Fibroblast of upper back skin (primary cell): ENCODE measurements around the gene COPA.
"Not testable (repeated sequence)": the region's sequence is repeated elsewhere in the genome, so short reads cannot be mapped to it uniquely, and the experiment has no call there.

ENCODE experiments used
- DNase-seq: peaks from one replicate; pipeline ENCODE4 v3.0.0-alpha.2; 2013

Gene COPA

DNA sequence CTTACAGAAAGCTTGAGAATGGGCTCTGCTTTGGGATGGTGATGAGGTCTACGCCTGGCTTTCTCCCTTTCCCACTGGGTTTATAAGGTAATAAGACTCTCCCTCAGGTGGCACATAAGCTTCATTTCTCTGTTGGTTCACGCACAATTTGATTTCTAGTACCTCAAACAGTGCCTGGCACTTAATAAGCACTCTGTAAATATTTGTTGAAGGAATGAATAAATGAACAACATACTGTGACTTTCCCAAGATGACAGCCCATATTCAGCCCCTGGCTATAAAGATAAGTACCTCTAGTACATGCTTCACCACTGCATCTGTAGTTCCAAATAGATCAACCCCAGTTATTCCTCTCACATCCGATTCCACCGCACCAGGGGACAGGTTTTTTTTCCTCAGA is 17.8 kb downstream of the COPA start:
- no peak for DNase-seq

DNA sequence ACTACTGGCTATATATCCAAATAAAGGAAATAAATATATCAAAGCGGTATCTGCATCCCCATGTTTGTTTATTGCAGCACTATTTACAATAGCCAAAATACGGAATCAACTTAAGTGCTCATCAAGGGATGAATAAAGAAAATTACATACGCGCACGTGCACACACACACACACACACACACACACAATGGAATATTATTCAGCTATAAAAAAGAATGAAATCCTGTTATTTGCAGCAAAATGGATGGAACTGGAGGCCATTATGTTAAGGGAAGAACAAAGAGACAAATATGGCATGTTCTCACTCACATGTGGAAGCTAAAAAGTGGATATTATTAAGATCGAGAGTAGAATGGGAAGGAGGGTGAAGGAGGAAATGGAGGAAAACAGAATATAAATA is 20.2 kb downstream of the COPA start:
- no peak for DNase-seq

DNA sequence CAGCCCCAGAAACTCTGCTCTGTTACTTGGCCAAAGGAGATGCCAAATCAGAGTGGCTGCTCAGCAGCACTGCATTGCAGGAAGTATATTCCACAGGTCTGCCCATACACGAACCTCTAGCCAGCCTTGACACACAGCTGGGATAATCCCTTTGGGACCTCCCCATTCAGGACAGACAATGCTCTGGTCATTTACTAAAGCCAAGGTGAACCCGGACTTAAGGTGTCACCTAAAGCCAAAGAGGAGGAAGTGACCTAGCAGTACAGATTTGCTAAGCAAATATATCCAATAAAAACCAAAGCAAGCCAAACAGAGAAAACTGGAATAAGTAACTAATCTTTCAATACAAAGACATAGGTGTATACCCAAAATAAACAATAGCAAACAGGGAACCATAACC is 27.7 kb downstream of the COPA start:
- DNase-seq: no peak

DNA sequence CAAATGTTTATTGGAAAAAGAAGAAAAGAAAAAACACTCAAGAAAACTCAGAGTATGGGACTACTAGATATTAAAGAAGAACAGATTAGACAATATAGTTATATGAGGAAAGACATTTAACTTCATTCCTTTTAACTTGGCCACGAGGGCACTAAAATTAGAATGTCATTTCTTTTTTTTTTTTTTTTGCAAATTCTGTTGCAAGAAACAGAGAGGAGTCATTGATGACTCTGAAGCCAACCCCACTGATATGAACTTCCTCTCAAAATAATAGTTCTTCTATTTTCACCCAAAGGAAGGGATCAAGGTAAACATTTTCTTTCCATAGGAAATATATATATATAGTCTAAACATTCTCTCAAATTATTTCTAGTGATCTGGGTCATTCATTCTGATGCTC is 33.5 kb downstream of the COPA start:
- DNase-seq: no peak

DNA sequence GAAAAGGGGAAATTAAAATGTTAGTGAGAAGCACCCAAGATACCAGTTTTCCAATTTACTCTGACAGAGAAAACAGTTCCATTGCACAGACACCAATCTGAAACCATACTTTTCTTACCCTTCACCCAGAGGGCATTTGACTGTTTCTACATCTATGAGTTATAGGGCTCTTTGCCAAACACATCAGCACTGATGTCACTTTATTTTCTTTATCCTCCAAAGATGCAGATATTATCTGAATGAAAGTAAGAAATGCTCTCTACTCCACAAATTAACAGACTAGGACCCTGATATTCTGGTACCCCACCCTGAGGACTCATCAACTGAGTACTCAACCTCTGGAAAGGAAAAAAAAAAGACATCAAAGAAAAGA is 33.9 kb downstream of the COPA start:
- peak; percentile 3 for DNase-seq

DNA sequence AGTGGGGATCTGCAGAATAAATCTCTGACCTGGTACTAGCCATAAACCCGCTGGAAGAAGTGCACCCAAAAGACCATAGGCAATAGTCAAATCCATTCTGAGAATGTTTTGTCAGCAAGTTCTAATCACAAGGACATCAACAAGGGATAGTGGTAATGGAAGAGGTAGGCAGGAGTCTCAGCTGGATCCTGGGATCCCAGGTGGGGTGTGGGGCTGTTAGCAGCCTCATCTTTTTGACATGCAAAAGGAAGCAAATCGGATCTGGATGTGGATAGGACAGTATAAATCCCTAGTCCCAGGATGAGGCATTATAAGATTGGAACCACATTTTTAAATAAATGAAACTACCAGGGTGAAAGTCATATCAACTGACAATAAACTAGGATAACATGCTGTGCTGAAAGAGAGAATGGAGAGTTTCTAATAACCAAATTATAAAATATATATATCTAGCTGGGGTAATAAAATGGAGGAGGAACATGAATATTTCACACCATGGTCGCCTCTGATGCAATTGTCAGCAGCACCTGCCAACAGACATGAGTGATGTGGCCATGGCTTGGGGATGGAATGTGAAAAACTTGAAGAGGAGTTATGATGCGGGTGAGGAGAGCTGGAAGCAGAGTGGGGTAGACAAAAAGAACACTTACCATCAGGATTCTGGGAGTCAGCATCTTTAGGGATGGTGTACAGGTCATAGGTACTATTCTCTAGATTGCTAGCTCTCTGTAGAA is 34.4 kb downstream of the COPA start:
- peak; percentile 16 for DNase-seq

DNA sequence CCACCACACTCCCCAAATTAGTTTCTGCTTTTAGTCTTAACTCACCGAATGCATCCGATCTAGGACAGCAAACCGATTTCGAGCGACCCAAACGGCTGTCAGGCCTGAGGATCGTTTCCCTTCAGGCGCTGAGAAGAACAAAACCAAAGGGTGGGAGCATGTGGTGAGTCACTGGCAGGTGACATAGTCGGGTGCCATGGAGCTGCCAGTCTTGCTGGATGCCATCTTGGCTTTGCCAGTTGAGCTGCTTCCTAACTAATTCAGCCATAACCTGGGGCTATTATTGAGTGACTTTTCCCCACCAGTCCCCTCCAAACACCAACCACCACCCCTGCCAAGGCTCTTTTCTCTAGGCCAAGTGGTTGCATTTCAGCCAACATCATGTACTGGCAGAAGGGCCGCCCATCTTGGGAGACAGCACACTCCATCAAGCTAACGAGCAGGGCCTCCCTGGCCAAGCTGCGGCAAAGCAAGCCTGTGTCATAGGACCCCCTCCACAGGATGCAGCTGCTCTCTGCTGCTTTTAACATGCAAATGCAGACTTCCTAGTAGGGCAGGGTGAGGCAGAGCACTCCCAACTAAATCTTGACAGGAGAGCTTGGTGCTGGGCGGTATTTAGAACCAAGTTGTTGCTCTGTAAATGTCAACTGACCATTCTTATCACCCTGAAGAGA is 35.8 kb downstream of the COPA start:
- no peak for DNase-seq

DNA sequence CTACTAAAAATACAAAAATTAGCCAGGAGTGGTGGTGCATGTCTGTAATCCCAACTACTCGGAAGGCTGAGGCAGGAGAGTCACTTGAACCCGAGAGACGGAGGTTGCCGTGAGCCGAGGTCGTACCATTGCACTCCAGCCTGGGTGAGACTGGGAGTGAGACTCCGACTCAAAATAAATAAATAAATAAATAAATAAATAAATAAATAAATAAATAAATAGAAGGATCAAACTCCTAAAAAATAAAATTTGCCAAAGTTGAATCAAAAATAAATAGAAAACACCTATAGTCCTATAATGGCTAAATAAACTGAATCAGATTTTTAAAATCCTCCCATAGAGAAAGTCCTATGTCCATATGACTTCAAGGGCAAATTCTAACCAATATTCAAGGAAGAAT is 42.9 kb downstream of the COPA start:
- DNase-seq: no peak

DNA sequence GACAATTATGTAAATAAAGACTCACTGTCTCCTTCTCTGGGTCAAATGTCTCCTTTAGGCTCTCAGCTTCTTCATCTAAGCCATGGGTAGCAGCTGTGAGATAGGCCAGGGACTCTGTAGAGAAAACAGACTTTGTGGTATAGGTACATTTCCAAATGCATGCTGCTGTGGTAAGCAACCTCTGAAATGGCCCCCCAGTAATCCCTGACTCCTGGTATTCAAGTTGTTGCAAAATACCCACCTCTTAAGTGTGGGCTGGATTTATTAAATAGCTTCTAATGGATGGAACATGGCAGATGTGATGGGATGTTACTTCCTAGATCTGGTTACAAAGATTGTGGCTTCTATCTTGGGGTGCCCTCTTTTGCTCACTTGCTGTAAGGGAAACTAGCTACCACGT is 47.0 kb downstream of the COPA start:
- no peak for DNase-seq

DNA sequence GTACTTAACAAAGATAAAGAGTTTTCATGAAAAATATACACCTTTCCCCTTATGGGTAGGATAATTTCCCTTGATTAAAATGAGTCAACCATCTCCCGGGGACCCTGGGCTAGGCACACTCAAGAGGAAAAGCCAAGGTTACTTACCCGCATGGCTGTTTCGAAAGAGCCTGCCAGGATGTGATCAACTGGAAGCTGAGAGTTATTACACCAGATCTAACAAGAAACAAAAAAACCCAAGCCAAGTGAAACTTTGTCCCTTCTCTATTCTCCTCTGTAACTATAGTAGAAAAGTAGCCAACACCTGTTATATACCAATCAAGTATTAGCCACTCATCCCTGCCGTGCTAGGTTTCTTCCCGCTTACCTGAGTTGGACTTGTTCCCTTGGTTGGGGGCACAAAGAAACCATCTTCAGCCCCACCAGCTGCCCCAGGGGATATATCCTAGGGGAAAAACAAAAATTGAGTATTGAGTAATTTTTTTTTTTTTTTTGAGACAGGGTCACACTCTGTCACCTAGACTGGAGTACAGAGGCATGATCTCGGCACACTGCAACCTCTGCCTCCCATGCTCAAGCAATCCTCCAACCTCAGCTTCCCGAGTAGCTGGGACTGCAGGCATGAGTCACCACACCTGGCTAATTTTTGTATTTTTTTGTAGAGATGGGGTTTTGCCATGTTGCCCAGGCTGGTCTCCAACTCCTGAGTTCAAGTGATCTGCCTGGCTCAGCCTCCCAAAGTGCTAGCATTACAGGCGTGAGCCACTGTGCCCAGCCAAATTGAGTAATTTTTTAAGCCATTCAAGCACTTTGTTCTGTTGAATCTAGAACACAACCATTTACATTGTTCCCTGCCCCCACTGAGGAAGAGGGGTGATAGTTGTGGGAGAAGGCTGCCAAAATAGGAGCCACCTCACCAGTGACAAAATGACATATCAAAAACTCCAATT is 49.8 kb downstream of the COPA start:
- no peak for DNase-seq

DNA sequence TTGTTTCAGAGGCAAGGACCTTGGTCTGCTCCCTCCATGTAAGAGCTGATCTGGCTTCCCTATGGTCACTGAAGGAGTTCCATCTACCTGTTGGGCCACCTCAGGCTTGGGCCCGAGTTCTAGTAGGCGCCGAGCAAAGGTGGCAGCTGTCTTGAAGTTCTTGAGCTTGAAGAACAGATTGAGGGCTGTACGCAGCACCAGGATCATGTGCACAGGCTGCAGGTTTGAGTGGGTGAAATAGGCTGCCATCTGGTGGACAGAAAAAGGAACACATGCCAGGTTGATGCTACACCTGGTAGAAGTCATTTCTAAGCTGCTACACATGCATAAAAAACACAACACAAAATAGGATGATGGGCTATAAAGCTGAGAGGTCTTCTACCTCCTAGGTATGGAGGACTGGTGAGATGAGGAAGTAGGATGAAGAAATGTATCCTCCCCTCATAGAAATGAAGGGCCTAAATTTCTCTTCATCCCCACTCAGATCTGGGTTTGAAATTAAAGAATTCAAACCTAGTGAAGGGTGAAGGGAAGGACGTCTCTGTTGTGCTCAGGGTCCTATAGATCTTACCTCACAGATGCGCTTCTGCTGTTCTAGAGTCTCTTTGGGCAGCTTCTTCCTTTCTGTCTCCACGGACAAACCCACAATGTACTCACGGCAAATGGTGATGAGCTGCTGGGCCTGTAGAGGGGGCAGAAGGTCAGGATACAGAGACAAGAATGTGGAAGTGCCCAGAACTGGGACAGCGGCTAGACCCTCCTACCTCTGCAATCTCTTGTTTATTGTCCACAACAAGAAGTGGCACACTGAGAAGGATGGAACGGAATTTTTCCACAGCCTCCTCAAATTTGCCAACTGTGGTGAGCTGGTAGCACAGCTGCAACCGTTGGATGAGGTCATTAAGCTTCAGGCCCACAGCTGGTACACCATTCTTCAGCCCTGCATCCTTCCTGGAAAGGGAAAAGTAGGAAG is 51.5 kb downstream of the COPA start:
- DNase-seq: peak; percentile 57

DNA sequence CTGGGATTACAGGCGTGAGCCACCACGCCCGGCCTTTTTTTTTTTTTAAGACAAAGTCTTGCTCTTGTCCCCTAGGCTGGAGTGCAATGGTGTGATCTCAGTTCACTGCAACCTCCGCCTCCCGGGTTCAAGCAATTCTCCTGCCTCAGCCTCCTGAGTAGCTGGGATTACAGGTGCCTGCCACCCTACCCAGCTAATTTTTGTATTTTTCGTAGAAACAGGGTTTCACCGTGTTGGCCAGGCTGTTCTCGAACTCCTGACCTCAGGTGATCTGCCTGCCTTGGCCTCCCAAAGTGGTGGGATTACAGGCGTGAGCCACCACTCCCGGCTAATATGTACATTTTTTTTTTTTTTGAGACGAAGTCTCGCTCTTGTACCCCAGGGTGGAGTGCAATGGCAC is 55.3 kb downstream of the COPA start:
- not testable (repeated sequence) for DNase-seq

DNA sequence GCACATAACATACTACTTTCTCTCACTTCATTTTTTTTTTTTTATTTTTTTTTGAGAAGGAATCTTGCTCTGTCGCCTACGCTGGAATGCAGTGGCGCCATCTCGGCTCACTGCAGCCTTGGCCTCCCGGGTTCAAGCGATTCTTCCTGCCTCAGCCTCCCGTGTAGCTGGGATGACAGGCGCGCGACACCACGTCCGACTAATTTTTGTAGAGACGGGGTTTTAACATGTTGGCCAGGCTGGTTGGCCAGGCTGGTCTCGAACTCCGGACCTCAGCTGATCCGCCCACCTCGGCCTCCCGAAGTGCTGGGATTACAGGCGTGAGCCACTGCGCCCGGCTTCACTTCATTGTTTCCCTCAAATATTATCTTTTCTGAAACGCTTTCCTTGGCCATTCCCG is 57.5 kb downstream of the COPA start:
- DNase-seq: no peak

DNA sequence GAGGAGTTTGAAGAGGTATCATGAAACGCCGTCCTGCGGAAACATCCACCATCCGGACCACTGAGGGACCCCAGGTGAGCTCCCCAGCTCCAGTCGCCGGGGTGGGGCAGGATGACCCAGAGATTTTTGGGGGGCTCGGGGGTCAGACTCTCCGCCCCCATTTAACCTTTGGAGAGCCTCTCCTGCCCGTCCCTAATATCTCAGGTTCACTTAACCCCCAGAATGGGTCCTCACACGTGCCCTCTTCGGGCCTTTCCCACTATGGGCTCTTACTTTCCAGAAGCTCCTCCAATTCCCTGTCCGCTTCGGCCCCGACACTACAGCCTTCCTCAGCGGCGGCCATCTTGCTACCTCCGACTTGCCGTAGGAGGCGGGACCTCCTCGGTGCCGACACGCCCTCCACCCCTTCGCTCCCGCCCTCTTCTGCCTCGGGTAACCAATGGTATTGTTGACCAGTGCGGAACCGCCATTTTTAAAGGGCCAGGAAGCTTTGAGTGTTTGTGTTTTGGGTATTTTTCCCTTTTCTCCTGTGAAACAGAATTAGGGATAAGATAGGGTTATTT is 58.2 kb downstream of the COPA start, which contains the start of gene PEX19:
PEX19 (minus strand) TSS at position 352 of the 563 bp plus-strand sequence; CDS start at position 343, 9 bp downstream.
- peak; percentile 89 for DNase-seq

DNA sequence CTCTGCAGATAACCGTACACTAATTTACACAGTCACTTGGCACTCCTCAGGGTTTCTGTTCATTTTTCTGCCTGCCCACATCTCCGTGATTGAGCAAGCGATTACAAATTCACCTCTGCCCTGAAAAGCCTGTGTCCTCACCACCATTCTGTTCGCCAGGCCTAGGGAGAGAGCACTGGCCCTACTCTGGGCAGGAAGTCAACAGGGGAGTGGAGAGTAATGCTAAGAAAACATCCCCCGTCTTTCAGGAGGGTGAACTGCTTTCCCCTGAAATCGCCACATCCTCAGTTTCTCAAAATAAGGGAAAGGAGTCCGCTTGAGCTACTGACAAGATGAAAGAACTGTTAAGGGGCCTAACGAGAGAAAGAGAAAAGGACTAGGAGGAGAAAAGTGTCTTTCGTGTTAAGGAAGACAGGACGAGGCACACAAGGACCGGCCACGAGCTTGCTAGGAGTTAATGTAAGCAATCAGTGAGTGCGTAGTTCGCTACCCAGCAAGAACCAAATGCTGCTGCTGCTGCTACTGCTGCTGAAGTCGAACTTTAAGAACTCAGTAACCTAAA is 58.7 kb downstream of the COPA start:
- DNase-seq: peak; percentile 28

DNA sequence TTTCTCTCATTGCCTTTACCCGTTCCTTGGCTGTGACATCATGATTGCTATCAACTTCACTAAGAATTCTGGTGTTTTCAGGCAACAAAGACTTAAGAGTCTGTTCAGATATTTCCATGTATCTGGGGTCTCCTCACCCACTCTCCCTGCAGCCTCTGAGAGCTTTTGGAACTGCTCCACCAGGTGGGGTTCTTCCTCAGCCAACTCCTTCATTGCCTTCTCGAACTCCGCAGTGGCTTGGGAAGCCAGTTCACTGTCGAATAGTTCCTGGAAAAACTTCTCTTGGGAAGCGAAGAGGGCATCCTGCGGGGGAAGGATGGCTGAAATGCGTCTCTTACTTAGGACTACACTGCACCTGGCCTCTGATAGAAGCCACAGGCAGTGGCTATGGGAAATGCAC is 60.2 kb downstream of the COPA start:
- no peak for DNase-seq

DNA sequence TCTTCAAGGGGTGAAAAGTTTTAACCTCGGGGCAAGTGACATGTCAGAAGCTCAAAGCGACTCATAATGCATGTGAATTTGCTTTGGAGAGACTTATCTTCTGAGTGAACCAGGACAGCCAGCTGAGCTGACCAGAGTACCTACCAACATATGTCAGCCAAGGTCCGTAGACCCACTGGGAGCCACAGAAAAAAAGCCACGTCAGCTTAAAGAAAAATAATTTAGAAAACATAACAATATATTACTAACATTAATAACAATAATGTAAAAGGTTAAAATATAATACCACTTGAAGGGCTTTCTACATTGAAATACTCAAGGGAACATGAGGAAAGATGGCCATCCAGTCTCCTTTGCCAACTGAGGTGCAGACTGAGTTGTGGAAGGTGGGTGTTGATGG is 65.1 kb downstream of the COPA start:
- no peak for DNase-seq

DNA sequence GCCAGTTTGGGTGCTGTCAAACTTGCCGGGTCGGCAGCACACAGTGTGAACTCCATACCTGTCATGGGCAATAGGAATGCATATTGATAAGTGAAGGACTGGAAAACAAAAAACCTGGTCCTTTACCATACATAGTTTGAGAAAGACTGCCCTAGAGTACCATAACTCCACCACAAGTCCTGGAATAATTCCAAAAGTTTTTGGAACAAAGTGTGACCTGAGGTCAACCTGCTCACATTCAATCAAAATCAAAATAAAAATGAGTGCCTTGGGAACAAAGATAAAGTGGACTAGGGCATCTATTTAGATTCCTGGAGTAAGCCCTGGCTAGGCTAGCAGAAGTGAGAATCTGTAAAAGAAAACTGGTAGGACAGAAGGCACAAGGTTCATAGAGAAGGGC is 65.7 kb downstream of the COPA start:
- DNase-seq: no peak

DNA sequence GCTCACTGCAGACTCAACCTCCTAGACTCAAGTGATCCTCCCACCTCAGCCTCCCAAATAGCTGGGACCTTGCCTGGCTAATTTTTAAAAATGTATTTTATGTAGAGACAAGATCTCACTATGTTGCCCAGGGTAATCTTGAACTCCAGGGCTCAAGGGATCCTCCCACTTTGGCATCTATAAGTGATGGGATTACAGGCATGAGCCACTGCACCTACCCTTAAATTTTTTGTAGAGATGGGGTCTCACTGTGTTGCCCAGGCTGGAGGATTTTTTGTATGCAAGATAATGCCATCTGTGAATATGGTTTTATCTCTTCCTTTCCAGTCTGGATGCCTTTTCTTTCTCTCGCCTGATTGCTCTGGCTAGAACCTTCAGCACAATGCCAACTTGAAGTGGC is 72.0 kb downstream of the COPA start:
- DNase-seq: no peak

DNA sequence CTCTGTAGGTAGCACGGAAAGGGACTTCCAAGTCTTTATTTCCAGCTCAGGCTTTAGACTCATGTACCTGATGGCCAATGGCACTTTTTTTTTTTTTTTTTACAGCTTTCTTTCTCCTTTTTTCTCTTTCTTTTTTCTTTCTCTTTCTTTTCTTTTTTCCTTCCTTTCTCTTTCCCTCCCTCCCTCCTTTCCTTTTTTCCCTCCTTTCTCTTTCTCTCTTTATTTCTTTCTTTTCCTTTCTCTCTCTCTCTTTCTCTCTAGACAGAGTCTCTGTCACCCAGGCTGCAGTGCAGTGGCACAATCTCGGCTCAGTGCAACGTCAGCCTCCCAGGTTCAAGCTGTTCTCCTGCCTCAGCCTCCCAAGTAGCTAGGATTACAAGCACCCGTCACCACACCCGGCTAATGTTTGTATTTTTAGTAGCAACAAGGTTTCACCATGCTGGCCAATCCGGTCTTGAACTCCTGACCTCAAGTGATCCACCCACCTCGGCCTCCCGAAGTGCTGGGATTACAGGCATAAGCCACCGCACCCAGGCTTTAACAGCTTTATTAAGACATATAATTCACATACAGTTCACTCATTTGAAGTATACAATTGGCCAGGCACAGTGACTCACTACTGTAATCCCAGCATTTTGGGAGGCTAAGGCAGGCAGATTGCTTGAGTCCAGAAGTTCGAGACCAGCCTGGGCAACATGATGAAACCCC is 75.6 kb downstream of the COPA start:
- DNase-seq: no peak

DNA sequence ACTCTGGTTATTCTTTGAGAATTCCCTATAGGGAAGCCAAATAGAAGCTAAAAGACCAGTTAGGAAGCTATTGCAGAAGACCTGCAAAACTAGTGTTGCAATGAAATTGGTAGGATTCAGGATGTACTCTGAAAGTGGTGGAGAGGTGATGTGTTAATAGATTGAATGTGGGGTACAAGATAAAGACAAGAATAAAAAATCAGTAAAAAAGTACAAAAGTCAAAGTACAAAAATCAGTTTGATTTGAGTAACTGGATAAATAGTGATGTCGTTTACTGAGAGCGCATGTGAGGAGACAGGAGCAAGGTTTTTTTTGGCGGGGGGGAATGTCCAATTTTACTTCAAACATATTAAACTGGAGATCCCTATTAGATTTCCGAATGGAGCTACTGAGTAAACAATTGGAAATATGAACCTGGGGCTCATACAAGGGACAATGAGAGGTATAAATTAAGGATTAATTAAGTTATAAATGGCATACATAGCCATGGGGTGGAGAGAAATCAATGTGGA is 78.2 kb downstream of the COPA start:
- DNase-seq: no peak
